Measurements from ENCODE around the gene AGPAT3. TPM values are rescaled to one million over a fixed set of nuclear protein-coding genes. Genes with fewer than 3 reads are reported as not detected.

Gene AGPAT3
- total RNA-seq, 1 donor from 2014 or later, result 7.8 TPM

DNA sequence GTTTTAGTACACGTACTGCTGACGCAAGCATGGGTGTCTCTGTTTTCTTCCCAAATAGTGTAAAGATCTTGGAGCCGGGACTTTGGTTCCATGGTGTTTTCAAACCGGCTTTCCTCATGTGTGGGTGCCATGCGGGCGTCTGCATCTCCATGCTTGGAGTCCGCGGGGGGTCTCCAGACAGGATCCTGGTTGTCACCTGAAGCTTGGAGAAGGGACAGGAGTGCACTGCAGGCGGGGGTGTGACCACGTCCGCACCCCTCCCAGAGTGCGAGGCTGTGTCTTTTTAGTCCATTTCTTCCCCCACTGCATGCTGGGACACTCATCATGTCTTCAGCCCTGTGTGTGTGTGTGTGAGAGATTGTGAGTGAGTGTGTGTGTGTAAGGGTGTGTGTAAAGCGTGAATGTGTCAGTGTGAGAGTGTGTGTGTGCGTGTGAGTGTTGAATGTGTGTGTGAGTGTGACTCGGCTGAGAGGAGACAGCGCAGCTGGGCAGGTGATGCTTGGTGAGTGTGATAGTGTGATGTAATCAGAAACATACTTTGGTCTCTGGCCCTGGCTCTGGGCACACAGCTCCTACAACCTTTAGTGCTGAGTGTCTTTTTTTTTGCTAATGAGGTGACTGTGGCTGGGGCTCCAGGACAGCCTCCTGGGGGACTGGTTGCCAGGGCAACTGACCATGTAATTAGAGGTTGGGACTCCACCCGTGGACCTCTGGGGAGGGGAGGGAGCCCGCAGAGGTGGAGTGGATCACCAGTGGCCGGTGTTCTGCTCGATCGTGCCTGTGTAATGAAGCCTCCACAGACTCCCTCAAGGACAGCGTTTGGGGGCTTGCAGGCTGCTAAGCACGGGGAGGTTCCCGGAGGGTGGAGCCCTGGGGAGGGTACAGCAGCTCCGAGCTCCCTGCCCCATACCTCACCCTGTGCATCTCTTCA, 55.1 kb downstream of the AGPAT3 start:
- no peak for DNase-seq (ENCODE audit: low spot score)
- Histone ChIP-seq H3K9me3 (ENCODE audit: low read depth) (no peaks in the 10 kb centered on the region), H3K9ac (no peak overlapping the region), H2AFZ (replicated peaks) (no peak overlapping the region), H3K27ac (no peak overlapping the region), H4K20me1 (ENCODE audit: low read depth) (peaks cover 7% of the 10 kb centered on the region), H3K36me3 (no peaks in the 10 kb centered on the region), H3K79me2 (ENCODE audit: low read depth) (no peaks in the 10 kb centered on the region), H3K4me2 (no peak overlapping the region), H3K27me3 (no peaks in the 10 kb centered on the region), H3K4me3 (no peak overlapping the region), H3K4me1 (peaks cover 29% of the 10 kb centered on the region), H3F3A (ENCODE audit: low read depth) (peaks cover 16% of the 10 kb centered on the region)
- Mint-ChIP-seq H3K9me3 (no peaks in the 10 kb centered on the region), H3K4me1 (peaks cover 61% of the 10 kb centered on the region), H3K36me3 (no peaks in the 10 kb centered on the region), H3K4me3 (no peak overlapping the region), H3K27me3 (ENCODE audit: insufficient read depth, low read depth) (peaks cover 8% of the 10 kb centered on the region), H3K27ac (peak overlapping the region; percentile 10)
- no peak for TF ChIP-seq CTCF (IDR thresholded peaks at IDR 0.05)
- no peak for TF ChIP-seq EZH2 (IDR thresholded peaks at IDR 0.05)
- no peak for TF ChIP-seq EZH2phosphoT487 (IDR thresholded peaks at IDR 0.05)

GRCh38 chr21:43921571-43921978, 56.6 kb downstream of the AGPAT3 start:
- no peaks in the 10 kb centered on the region for H3K27me3 ChIP-seq
- H3K79me2 ChIP-seq (ENCODE audit: low read depth), result no peaks in the 10 kb centered on the region
- Mint-ChIP-seq H3K9me3 (no peaks in the 10 kb centered on the region), H3K27me3 (ENCODE audit: insufficient read depth, low read depth) (peaks cover 8% of the 10 kb centered on the region), H3K4me3 (peak overlapping the region; percentile 37), H3K27ac (peak overlapping the region; percentile 91), H3K36me3 (no peaks in the 10 kb centered on the region), H3K4me1 (peaks cover 66% of the 10 kb centered on the region)
- peak; percentile 80 for DNase-seq (ENCODE audit: low spot score)
- H3K27ac ChIP-seq, result no peak overlapping the region
- H3F3A ChIP-seq (ENCODE audit: low read depth), result peaks cover 16% of the 10 kb centered on the region
- H3K4me3 ChIP-seq, result no peak overlapping the region
- H3K9me3 ChIP-seq (ENCODE audit: low read depth), result no peaks in the 10 kb centered on the region
- H3K9ac ChIP-seq, result no peak overlapping the region
- peaks cover 7% of the 10 kb centered on the region for H4K20me1 ChIP-seq (ENCODE audit: low read depth)
- no peaks in the 10 kb centered on the region for H3K36me3 ChIP-seq
- H3K4me1 ChIP-seq, result peaks cover 34% of the 10 kb centered on the region
- no peak overlapping the region for H2AFZ ChIP-seq (replicated peaks)
- TF ChIP-seq EZH2 (IDR thresholded peaks at IDR 0.05) (no peak), EZH2phosphoT487 (IDR thresholded peaks at IDR 0.05) (no peak), CTCF (IDR thresholded peaks at IDR 0.05) (no peak)
- H3K4me2 ChIP-seq, result peak overlapping the region; percentile 70

- Mint-ChIP-seq H3K36me3 (no peaks in the 10 kb centered on the region), H3K4me3 (peak overlapping the region; percentile 5), H3K27me3 (ENCODE audit: insufficient read depth, low read depth) (peaks cover 7% of the 10 kb centered on the region), H3K27ac (peak overlapping the region; percentile 93), H3K4me1 (peaks cover 61% of the 10 kb centered on the region), H3K9me3 (no peaks in the 10 kb centered on the region)
- H3K79me2 ChIP-seq (ENCODE audit: low read depth), result no peaks in the 10 kb centered on the region
- no peak overlapping the region for H3K4me3 ChIP-seq
- H3K4me2 ChIP-seq, result peak overlapping the region; percentile 70
- peaks cover 34% of the 10 kb centered on the region for H3K4me1 ChIP-seq
- H4K20me1 ChIP-seq (ENCODE audit: low read depth), result peaks cover 7% of the 10 kb centered on the region
- no peak for DNase-seq (ENCODE audit: low spot score)
- no peaks in the 10 kb centered on the region for H3K36me3 ChIP-seq
- TF ChIP-seq CTCF (IDR thresholded peaks at IDR 0.05), result no peak
- TF ChIP-seq EZH2 (IDR thresholded peaks at IDR 0.05), result no peak
- no peak for TF ChIP-seq EZH2phosphoT487 (IDR thresholded peaks at IDR 0.05)
- H2AFZ ChIP-seq (replicated peaks), result no peak overlapping the region
- H3F3A ChIP-seq (ENCODE audit: low read depth), result peaks cover 16% of the 10 kb centered on the region
- no peaks in the 10 kb centered on the region for H3K9me3 ChIP-seq (ENCODE audit: low read depth)
- no peak overlapping the region for H3K27ac ChIP-seq
- no peaks in the 10 kb centered on the region for H3K27me3 ChIP-seq
- H3K9ac ChIP-seq, result no peak overlapping the region
Measured at GRCh38 chr21:43921979-43922945, 57.2 kb downstream of the AGPAT3 start.
